OCI-LY7 (cell line): Measurements from ENCODE around the gene METTL4. TPM values are rescaled to one million over a fixed set of nuclear protein-coding genes. Genes with fewer than 3 reads are reported as not detected.

Experiments
- BruUV-seq: library from RNA; stranded (reverse); fragments of 400-500 nt; replicated peaks from 2 replicates; lab custom pipeline; 2021; lab: Mats Ljungman, UMichigan
- CTCF ChIA-PET: fragments of 300-600 bp; sonication (Branson Sonifier 250); formaldehyde crosslinking; loops from one replicate; lab custom pipeline; 2022; ENCODE audit warnings: antibody characterized with exemption; ENCODE audit not compliant: unreplicated experiment; lab: Charles Lee
- POLR2A ChIA-PET: fragments of 300-600 bp; sonication (Branson Sonifier 250); formaldehyde crosslinking; loops from one replicate; lab custom pipeline; 2022; ENCODE audit warnings: antibody characterized with exemption; lab: Charles Lee
- DNase-seq: peaks from one replicate; pipeline ENCODE4 v3.0.0-alpha.2; 2015; ENCODE audit warnings: low spot score
- H2AFZ ChIP-seq: fragments of 200-600 bp; sonication (generic), shearing (Covaris generic); 2 replicates; pipeline ENCODE4 v1.6.1; 2014; ENCODE audit warnings: mild to moderate bottlenecking, antibody characterized with exemption, low read length, moderate library complexity
- H3K27ac ChIP-seq: fragments of 200-600 bp; sonication (generic); 2 replicates; pipeline ENCODE4 v1.5.1; 2014; ENCODE audit warnings: mixed run types, low read depth, mild to moderate bottlenecking, moderate library complexity, low read length, inconsistent platforms; ENCODE audit not compliant: poor library complexity, severe bottlenecking
- H3K36me3 ChIP-seq: fragments of 200-600 bp; sonication (generic); 2 replicates; pipeline ENCODE4 v1.6.1; 2014; ENCODE audit warnings: mild to moderate bottlenecking, antibody characterized with exemption, low read length, moderate library complexity, mixed read lengths; ENCODE audit not compliant: insufficient read depth
- H3K4me1 ChIP-seq: fragments of 200-600 bp; sonication (generic); 2 replicates; pipeline ENCODE4 v1.5.1; 2014; ENCODE audit warnings: mild to moderate bottlenecking, low read length; ENCODE audit not compliant: insufficient read depth, poor library complexity, severe bottlenecking
- H3K4me2 ChIP-seq: fragments of 200-600 bp; sonication (generic); 2 replicates; pipeline ENCODE4 v1.6.1; 2014; ENCODE audit warnings: mild to moderate bottlenecking, low read length
- H3K4me3 ChIP-seq: fragments of 200-600 bp; sonication (generic); 2 replicates; pipeline ENCODE4 v1.5.1; 2014; ENCODE audit warnings: mild to moderate bottlenecking, low read depth, low read length; ENCODE audit not compliant: poor library complexity, severe bottlenecking
- H3K79me2 ChIP-seq: fragments of 200-600 bp; sonication (generic); 2 replicates; pipeline ENCODE4 v1.6.1; 2016; ENCODE audit warnings: low read depth, mild to moderate bottlenecking, low read length, moderate library complexity, mixed read lengths; ENCODE audit not compliant: insufficient read depth
- H3K9me2 ChIP-seq: fragments of 200-600 bp; sonication (generic); 2 replicates; pipeline ENCODE4 v1.6.1; 2016; ENCODE audit warnings: mild to moderate bottlenecking, low read length, mixed read lengths; ENCODE audit not compliant: insufficient read depth
- H3K9me3 ChIP-seq: fragments of 200-600 bp; sonication (generic); 2 replicates; pipeline ENCODE4 v1.6.1; 2014; ENCODE audit warnings: mild to moderate bottlenecking, mixed run types, low read length, mixed read lengths
- H4K20me1 ChIP-seq: fragments of 200-600 bp; sonication (generic); 2 replicates; pipeline ENCODE4 v1.6.1; 2014; ENCODE audit warnings: mild to moderate bottlenecking, antibody characterized with exemption, low read length, moderate library complexity, mixed read lengths; ENCODE audit not compliant: insufficient read depth
- CTCF ChIP-seq: fragments of 200-600 bp; sonication (generic); conservative IDR thresholded peaks from 2 replicates; pipeline ENCODE4 v1.5.1; 2014; ENCODE audit warnings: mild to moderate bottlenecking, antibody characterized with exemption, low read length, moderate library complexity, mixed read lengths
- EZH2phosphoT487 ChIP-seq: fragments of 200-600 bp; sonication (generic); IDR thresholded peaks from 2 replicates; pipeline ENCODE4 v1.6.1; 2018; ENCODE audit warnings: low read depth, borderline replicate concordance, mild to moderate bottlenecking, mixed run types, antibody characterized with exemption, low read length, moderate library complexity, mixed read lengths
- intact Hi-C: fragments of 100-400 bp; cut with micrococcal nuclease; formaldehyde crosslinking; loops from one replicate; pipeline ENCODE4 v1.10.0; 2022; ENCODE audit not compliant: unreplicated experiment
- total RNA-seq, 2 experiments: library from RNA; depleted of rRNA in 1 of 2; stranded (reverse); fragments of >200 nt in 1 of 2; shearing (Covaris generic) in 1 of 2; gene quantifications; 2 replicates each; pipeline ENCODE4 v1.2.3, GENCODE V29; 2014 to 2022

METTL4 gene
- total RNA-seq, 2 experiments from 2014 or later, result 11.8 to 23.7 TPM

DNA sequence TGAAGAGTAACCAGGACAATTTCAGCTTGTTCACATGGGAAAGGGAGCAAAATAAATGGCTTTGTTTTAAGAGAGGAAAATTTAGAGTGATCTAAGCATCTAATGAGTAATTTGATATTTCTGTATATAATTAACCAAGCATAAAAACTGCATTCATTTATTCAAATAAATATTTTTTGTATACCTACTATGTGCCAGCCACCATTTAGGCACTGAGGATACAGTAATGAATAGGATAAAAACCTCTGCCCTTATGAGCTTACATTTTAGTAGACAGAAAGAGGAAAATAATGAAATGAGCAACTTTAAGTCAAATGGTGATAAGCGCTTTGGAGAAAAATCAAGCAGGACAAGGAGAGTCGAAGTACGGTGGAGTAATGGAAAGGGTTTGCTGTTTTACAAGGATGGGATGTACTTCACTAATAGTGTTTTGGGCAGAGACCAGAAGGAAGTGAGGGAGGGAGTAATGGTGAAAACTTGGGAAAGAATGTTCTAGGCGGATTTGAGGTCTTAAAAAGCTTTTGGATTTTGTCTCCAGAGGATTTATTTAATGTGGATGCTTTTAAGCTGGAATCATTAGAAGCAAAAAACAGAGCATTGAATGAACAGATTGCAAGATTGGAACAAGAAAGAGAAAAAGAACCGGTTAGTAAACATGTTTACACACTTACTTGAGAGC, 17.5 kb upstream of the METTL4 start:
- Histone ChIP-seq H3K4me1 (no peaks in the 10 kb centered on the region), H3K27ac (no peak overlapping the region), H3K36me3 (peaks cover 95% of the 10 kb centered on the region), H3K4me2 (no peak overlapping the region), H3K4me3 (no peak overlapping the region), H3K9me2 (no peaks in the 10 kb centered on the region), H2AFZ (no peak overlapping the region), H4K20me1 (no peaks in the 10 kb centered on the region; the same call in 1 of the 2 replicates), H3K9me3 (no peaks in the 10 kb centered on the region), H3K79me2 (peaks cover 8% of the 10 kb centered on the region; the same call in 1 of the 2 replicates)
- BruUV-seq, result no TSS peak
- no peak for DNase-seq
- intact Hi-C loops, result no loop called here
- POLR2A ChIA-PET, result interaction anchor here (0.6 to 2.1 kb wide), 11 partner anchors 9 to 129 kb away, joined by 3 to 8 read pairs (median 4); partner anchors contain the start of genes METTL4 and NDC80
- no peak for TF ChIP-seq EZH2phosphoT487
- TF ChIP-seq CTCF, result no peak
- CTCF ChIA-PET, result no interaction called here

- Histone ChIP-seq H3K79me2 (peaks cover 12% of the 10 kb centered on the region; the same call in 1 of the 2 replicates), H2AFZ (no peak overlapping the region), H3K36me3 (peaks cover 95% of the 10 kb centered on the region), H3K4me3 (no peak overlapping the region), H3K4me2 (no peak overlapping the region), H3K4me1 (no peaks in the 10 kb centered on the region), H3K9me2 (no peaks in the 10 kb centered on the region), H4K20me1 (no peaks in the 10 kb centered on the region; the same call in 1 of the 2 replicates), H3K9me3 (no peaks in the 10 kb centered on the region), H3K27ac (no peak overlapping the region)
- BruUV-seq, result no TSS peak
- POLR2A ChIA-PET, result interaction anchor here (0.6 to 2.1 kb wide), 5 partner anchors 15 to 491 kb away, joined by 3 to 7 read pairs (median 3); no protein-coding TSS in a partner anchor
- DNase-seq, result no peak
- CTCF ChIA-PET, result no interaction called here
- no peak for TF ChIP-seq CTCF
- TF ChIP-seq EZH2phosphoT487, result no peak
- intact Hi-C loops, result no loop called here
Observed at GRCh38 chr18:2587788-2588187, 16.5 kb upstream of the METTL4 start.

- Histone ChIP-seq H3K9me3 (no peaks in the 10 kb centered on the region), H3K79me2 (peaks cover 82% of the 10 kb centered on the region), H3K4me2 (peak overlapping the region; percentile 95), H3K4me1 (peaks cover 19% of the 10 kb centered on the region), H2AFZ (no peak overlapping the region), H3K9me2 (no peaks in the 10 kb centered on the region), H3K36me3 (peaks cover 60% of the 10 kb centered on the region), H3K4me3 (peak overlapping the region; percentile 84), H4K20me1 (peaks cover 4% of the 10 kb centered on the region; the same call in 1 of the 2 replicates), H3K27ac (peak overlapping the region; percentile 1)
- ChIA-PET CTCF (no interaction called here), POLR2A (interaction anchor here (0.6 to 3.1 kb wide), 13 partner anchors 10 to 240 kb away, joined by 3 to 11 read pairs (median 7); partner anchors contain the start of gene SMCHD1)
- no TSS peak for BruUV-seq
- intact Hi-C loops, result loop anchor here (5.0 kb wide), 1 partner anchor 674 kb away; the partner anchor contains the start of gene MYL12A
- DNase-seq, result no peak
- TF ChIP-seq CTCF, result no peak
- TF ChIP-seq EZH2phosphoT487, result no peak
Observed at GRCh38 chr18:2573408-2573807, 2.1 kb upstream of the METTL4 start.
